ENCODE data around the gene SARS1. TPM values are rescaled to one million over a fixed set of nuclear protein-coding genes. Genes with fewer than 3 reads are reported as not detected.

The SARS1 gene
- total RNA-seq, 1 donor from 2014 or later: 129 TPM

DNA sequence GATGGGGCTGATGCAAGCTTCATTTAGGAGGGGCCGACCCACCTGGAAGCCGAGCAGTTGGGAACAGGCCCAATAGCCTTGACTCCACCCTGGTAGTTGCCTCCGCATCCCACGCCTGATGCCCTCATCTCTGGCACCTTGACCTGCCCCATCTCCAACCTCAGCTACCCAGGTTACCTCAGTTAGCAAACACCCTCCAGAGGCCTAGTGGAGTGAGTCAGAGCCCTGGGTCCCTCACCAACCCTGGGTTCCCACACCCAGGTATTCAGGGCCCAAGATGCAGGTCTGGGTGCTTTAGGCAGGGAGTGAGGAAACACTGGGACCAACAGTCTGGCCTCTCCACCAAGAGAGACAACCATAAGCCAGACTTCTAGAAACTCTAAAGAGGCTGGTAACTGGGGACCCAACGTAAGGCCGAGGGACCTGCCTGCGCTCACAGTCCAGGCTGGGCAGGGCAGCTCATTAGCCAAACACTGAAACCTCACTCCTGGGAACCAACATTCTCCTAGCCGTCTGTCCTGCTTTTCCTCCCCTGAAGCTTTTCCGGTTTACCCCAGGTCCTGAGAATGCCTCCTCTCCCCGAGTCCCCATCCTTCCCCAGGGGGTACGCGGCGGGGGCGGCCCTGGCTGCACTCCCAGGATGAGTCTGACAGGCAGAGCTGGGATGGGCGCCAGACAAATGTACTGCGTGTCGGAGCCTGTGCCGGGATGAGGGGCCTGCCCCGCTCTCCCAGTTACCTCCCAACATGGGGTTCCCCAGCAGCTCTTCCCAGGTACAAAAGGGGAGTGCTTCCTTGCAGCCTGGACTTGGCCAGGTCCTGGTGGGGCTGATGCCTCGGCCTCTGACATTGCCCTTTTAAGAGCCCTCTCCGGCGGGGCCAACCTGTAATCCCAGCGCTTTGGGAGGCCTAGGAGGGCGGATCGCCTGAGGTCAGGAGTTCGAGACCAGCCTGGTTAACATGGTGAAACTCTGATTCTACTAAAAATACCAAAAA, 26.7 kb downstream of the SARS1 start:
- peaks cover 33% of the 10 kb centered on the region for H3K36me3 Mint-ChIP-seq (ENCODE audit: low read depth)
- no peak for DNase-seq (ENCODE audit: low spot score)

DNA sequence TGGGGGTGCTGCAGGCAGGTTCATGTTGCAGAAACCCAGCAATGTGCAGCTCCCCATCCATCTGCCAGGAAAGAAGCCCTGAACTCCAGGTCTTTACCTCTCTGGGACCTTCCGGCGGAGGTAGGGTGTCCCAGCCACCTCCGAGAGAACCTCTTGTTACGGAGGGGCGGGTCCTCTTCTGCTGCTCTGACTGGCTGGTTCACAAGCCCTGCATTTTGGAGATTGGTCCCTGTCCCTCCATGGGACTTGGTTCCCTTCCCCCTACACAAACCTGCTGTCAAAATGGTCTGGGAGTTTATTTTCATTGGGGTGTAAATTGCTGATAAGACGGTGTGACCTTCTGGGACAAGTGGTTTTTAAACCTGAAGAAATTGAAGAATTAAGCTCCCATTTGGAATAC, 27.6 kb downstream of the SARS1 start:
- Mint-ChIP-seq H3K27me3 (ENCODE audit: low read depth) (peaks cover 25% of the 10 kb centered on the region), H3K27ac (no peak overlapping the region), H3K4me3 (ENCODE audit: low read depth) (no peak overlapping the region), H3K4me1 (ENCODE audit: low read depth) (peaks cover 3% of the 10 kb centered on the region), H3K9me3 (no peaks in the 10 kb centered on the region), H3K36me3 (ENCODE audit: low read depth) (peaks cover 24% of the 10 kb centered on the region)
- DNase-seq (ENCODE audit: low spot score): no peak
- intact Hi-C loops (cut with micrococcal nuclease): loop anchor here (1.0 kb wide), 1 partner anchor 8 kb away; the partner anchor contains the start of gene CELSR2

More for the DNA sequence above, 26.7 kb downstream of the SARS1 start:
- intact Hi-C loops (cut with micrococcal nuclease): loop anchor here (1.0 kb wide), 1 partner anchor 9 kb away; the partner anchor contains the start of gene CELSR2
- Mint-ChIP-seq H3K9me3 (no peaks in the 10 kb centered on the region), H3K27me3 (ENCODE audit: low read depth) (peaks cover 25% of the 10 kb centered on the region), H3K27ac (no peak overlapping the region), H3K4me1 (ENCODE audit: low read depth) (peaks cover 3% of the 10 kb centered on the region), H3K4me3 (ENCODE audit: low read depth) (no peak overlapping the region)

DNA sequence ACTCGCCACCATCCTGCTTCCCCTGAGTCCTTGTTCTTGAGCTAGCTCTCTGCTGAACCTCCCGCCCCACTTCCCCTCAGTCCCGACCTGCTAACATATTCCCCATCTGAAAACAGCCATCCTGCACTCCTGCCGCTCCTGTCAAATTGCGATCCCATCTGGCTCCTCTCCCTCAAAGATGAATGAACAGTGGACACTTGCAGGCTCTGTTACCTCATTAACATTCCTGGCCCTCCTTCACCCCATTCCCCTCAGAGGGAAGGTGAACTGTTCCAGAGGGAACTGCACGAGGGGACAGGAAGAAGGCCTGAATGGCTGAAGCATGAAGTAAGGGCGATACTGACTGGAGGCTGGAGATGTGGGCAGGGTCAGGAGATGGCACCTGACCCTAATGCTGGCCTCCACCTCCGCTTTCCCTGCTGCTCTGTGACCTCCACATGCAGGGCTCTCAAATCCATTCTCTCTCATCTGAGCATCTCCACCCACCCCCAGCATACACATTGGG, 28.2 kb downstream of the SARS1 start:
- intact Hi-C loops (cut with micrococcal nuclease): loop anchor here (1.0 kb wide), 1 partner anchor 7 kb away; the partner anchor contains the start of gene CELSR2
- Mint-ChIP-seq H3K4me1 (ENCODE audit: low read depth) (peaks cover 3% of the 10 kb centered on the region), H3K36me3 (ENCODE audit: low read depth) (peaks cover 21% of the 10 kb centered on the region), H3K27ac (no peak overlapping the region), H3K9me3 (no peaks in the 10 kb centered on the region), H3K4me3 (ENCODE audit: low read depth) (no peak overlapping the region), H3K27me3 (ENCODE audit: low read depth) (peaks cover 28% of the 10 kb centered on the region)
- DNase-seq (ENCODE audit: low spot score): no peak

DNA sequence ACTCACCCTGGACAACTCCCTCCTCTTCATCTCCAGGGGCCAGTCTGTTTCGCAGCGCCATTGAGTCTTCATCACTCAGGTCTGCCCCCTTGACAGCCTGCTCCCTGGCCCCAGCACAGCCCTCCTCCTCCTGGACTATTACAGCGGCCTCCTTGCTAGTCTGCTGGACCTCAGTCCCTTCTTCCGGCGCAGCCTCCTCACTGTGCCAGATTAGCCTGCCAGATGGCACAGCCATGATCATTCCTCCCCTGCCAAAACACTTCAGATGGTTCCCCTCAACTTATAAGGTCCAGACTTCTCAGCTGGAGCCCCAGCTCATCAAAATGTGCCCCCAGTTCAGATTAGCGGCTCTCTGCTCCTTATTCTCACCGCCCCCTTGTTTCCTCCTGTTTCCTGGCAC, 28.7 kb downstream of the SARS1 start:
- intact Hi-C loops (cut with micrococcal nuclease): no loop called here
- Mint-ChIP-seq H3K4me1 (ENCODE audit: low read depth) (peaks cover 3% of the 10 kb centered on the region), H3K9me3 (no peaks in the 10 kb centered on the region), H3K4me3 (ENCODE audit: low read depth) (no peak overlapping the region), H3K27me3 (ENCODE audit: low read depth) (peaks cover 28% of the 10 kb centered on the region), H3K36me3 (ENCODE audit: low read depth) (peaks cover 16% of the 10 kb centered on the region), H3K27ac (no peak overlapping the region)
- DNase-seq (ENCODE audit: low spot score): no peak

DNA sequence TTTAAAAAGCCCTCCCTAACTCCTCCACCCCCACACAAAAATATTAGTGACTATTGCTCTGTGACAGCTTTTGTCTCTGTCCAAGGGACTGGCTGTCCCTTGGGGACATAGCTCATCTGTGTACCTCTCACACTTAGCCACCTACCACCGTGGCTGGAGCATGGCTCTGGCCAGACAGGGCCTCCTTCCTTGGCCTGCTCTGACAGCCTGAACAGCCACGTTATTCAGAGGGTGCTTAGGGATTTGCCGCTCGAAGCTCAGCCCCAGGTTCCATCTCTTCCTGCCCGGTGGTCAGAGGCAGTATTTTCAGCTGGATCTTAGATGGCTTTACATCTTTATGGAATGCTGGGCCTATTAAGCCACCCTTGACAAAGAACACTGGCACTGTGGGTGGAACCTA, 29.5 kb downstream of the SARS1 start:
- peaks cover 7% of the 10 kb centered on the region for H3K36me3 Mint-ChIP-seq (ENCODE audit: low read depth)
- H3K27me3 Mint-ChIP-seq (ENCODE audit: low read depth): peaks cover 35% of the 10 kb centered on the region
- H3K27ac Mint-ChIP-seq: no peak overlapping the region
- H3K4me1 Mint-ChIP-seq (ENCODE audit: low read depth): peaks cover 3% of the 10 kb centered on the region
- intact Hi-C loops (cut with micrococcal nuclease): no loop called here
- no peak for DNase-seq (ENCODE audit: low spot score)
- no peaks in the 10 kb centered on the region for H3K9me3 Mint-ChIP-seq
- no peak overlapping the region for H3K4me3 Mint-ChIP-seq (ENCODE audit: low read depth)

DNA sequence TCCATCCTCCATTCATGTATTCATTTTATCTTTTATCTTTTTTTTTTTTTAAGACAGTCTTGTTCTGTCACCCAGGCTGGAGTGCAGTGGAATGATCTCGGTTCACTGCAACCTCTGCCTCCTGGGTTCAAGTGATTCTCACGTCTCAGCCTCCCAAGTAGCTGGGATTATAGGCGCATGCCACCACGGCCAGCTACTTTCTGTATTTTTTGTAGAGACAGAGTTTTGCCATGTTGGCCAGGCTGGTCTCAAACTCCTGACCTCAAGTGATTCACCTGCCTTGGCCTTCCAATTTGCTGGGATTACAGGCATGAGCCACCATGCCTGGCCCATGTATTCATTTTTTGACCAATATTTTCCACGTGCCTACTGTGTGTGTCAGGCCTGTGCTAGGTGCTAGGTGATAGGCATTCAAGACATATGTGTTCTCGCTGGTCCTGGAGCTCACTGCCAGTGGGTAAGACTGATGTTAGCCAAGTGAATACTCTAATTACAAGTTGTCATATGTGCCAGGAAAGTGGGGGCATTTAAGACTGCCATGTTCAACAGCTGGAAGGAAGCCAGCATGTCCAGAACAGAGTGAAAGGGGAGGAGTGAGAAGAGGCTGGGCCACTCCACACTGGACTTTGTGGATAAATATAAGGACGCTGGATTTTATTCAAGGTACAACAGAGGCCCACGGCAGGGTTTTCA, 30.3 kb downstream of the SARS1 start:
- Mint-ChIP-seq H3K36me3 (ENCODE audit: low read depth) (peaks cover 2% of the 10 kb centered on the region), H3K4me3 (ENCODE audit: low read depth) (no peak overlapping the region), H3K27me3 (ENCODE audit: low read depth) (peaks cover 36% of the 10 kb centered on the region), H3K9me3 (no peaks in the 10 kb centered on the region), H3K4me1 (ENCODE audit: low read depth) (peaks cover 3% of the 10 kb centered on the region), H3K27ac (no peak overlapping the region)
- intact Hi-C loops (cut with micrococcal nuclease): no loop called here
- DNase-seq (ENCODE audit: low spot score): no peak

DNA sequence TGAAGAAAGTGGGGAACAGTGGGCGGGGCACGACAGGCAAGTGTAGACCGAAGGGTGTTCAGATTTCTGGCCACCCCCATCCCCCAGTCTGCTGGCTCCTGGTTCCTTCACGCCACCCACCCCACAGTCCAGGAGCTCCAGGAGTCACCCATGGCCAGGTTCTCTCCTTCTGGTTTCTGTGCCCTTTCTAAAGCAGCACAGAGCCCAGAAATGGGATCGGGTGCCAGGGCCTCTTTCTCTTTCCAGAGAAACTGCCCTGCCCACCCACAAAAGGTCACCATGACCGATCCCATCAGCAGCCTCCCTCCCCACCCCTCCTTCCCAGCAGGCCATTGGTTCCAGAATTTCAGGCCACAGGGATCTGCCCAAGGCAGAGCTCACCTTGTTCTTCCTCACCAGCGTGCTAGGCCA, 32.4 kb downstream of the SARS1 start:
- H3K4me3 Mint-ChIP-seq (ENCODE audit: low read depth): no peak overlapping the region
- no peaks in the 10 kb centered on the region for H3K36me3 Mint-ChIP-seq (ENCODE audit: low read depth)
- H3K27ac Mint-ChIP-seq: no peak overlapping the region
- peaks cover 41% of the 10 kb centered on the region for H3K27me3 Mint-ChIP-seq (ENCODE audit: low read depth)
- no peak for DNase-seq (ENCODE audit: low spot score)
- H3K9me3 Mint-ChIP-seq: no peaks in the 10 kb centered on the region
- peaks cover 6% of the 10 kb centered on the region for H3K4me1 Mint-ChIP-seq (ENCODE audit: low read depth)
- intact Hi-C loops (cut with micrococcal nuclease): loop anchor here (5.0 kb wide), 1 partner anchor 34 kb away; the partner anchor contains the start of gene SARS1

DNA sequence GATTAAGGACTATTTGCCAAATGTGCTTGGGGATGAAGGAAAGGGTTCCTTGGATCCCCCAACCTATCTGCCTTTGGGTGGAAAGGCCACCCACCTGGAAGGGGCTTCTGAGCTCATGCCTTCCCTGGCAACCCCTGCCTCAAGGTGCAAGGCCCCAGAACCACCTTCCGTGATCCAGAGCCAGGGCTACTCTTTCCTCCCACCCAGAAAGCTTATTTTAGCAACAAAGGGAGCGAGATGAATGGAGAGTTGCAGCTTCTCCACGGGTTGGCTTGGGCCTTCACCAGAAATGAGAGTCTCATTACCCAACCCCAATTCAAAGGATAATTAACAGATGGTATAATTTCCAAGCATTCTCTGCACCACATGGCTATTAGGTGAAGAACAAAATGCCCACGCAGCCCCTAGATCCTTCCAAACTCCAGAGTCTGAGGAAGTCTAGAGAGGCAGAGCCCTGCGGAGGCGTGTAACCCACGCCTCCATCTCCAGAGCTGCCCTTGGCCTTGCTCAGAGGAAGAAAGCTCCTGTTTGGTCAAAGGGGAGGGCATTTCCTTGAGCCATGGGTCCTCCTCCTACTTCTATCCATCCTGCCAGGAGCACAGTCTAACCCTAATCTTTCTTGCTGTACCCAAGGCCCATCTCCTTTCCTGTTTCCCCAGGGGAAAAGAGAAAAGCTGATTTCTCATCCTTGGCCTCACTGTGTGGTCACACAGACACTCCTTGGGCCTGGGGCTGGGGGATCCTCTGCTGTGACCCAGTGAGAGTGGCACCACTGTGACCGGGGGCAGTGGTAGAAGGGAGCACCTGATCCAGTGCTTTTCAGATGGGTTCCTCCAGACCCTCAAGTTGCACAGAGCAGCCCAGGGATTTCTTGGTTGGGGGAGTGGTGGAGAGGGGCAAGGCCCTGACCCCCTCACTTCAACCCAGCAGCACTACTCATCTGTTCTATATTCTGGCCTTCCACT, 34.0 kb downstream of the SARS1 start:
- Mint-ChIP-seq H3K27me3 (ENCODE audit: low read depth) (peaks cover 39% of the 10 kb centered on the region), H3K36me3 (ENCODE audit: low read depth) (no peaks in the 10 kb centered on the region), H3K4me3 (ENCODE audit: low read depth) (no peak overlapping the region), H3K27ac (no peak overlapping the region), H3K4me1 (ENCODE audit: low read depth) (peaks cover 4% of the 10 kb centered on the region), H3K9me3 (no peaks in the 10 kb centered on the region)
- intact Hi-C loops (cut with micrococcal nuclease): loop anchor here (5.0 kb wide), 1 partner anchor 35 kb away; the partner anchor contains the start of gene SARS1
- DNase-seq (ENCODE audit: low spot score): no peak

DNA sequence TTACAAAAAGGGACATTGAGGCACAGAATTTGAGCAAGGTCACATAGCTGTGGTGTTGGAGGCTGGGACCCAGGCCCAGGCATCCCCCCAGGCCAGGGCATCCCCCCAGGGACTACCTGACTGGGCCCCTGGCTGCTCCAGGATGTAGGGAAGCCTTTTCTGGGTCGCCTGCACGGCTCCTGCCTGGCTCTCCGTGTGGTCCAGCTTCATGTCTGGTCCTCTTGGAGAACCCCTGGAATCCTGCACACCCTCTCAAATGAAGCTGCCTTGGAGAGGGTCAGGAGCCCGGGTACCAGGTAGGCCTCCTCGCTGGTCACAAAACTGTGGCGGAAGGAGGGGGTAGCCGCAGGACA, 34.7 kb downstream of the SARS1 start:
- Mint-ChIP-seq H3K4me1 (ENCODE audit: low read depth) (peaks cover 4% of the 10 kb centered on the region), H3K27me3 (ENCODE audit: low read depth) (peaks cover 35% of the 10 kb centered on the region), H3K36me3 (ENCODE audit: low read depth) (no peaks in the 10 kb centered on the region), H3K9me3 (no peaks in the 10 kb centered on the region), H3K27ac (no peak overlapping the region), H3K4me3 (ENCODE audit: low read depth) (no peak overlapping the region)
- DNase-seq (ENCODE audit: low spot score): no peak
- intact Hi-C loops (cut with micrococcal nuclease): loop anchor here (5.0 kb wide), 1 partner anchor 36 kb away; the partner anchor contains the start of gene SARS1

DNA sequence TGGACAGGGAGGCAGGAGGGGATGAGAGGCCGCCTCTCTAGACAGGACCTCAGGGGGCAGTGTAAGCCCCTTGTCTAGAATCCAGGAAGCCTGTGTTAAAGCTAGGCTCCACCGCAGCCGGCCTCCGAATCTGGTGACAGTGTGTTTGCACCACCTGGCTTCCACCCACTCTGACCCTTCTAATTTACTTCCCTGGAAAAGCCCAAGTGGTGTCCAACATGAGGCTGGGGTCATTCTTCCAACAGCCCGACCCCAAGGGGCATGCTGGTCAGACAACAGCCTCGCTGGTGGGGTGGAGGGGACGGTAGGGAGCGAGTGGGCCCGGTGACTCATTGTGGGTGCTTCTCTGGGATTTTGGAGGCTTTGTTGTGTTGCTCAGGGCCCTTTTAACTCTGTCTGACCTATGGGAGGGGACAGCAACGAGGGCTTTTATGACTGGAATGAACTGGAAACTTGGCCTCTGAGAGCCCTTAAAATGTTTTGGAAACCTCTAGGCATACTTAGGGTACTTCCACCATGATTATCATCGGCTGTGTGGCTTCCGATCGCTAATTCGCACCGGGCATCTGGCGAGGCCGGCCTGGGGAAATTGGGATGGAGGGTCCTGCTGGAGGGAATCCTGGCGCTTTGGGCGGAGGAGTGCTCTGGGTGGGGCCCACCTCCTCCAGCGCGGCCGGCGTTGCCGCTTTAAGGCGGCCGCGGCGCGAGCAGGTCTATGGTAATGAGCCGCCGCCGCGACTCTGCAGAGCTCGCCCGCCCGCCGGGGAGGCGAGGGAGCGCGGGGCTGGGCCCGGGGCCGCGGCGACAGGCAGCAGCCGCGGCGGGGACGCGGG, 35.3 kb downstream of the SARS1 start, which contains the start of gene CELSR2:
Gene CELSR2 (plus strand): TSS at position 743 of the 833 bp plus-strand sequence. CDS start 541 bp downstream, outside the sequence.
- Mint-ChIP-seq H3K27ac (no peak within 1 kb of the TSS), H3K27me3 (ENCODE audit: low read depth) (peaks cover 33% of the 10 kb centered on the region), H3K9me3 (no peaks in the 10 kb centered on the region), H3K36me3 (ENCODE audit: low read depth) (no peaks in the 10 kb centered on the region), H3K4me3 (ENCODE audit: low read depth) (peak within 1 kb of the TSS; percentile 42), H3K4me1 (ENCODE audit: low read depth) (peaks cover 4% of the 10 kb centered on the region)
- DNase-seq (ENCODE audit: low spot score): peak; percentile 63
- intact Hi-C loops (cut with micrococcal nuclease): loop anchor here (1.0 to 5.0 kb wide), 2 partner anchors 8 to 37 kb away; partner anchors contain the start of gene SARS1

Measured in activated T-helper 2 cell treated with anti-CD3 and anti-CD28 coated beads, Interferon-gamma antibody, Interleukin-2, Interleukin-4, amounts not matched to agents 10 μg/mL and 5 μg/mL and 100 μg/mL, durations not matched to agents 14 hours and 24 hours and 36 hours (primary cell).